ENCODE measurements around the gene ZNF764. TPM values are rescaled to one million over a fixed set of nuclear protein-coding genes. Genes with fewer than 3 reads are reported as not detected.

Gene ZNF764
- total and polyA plus RNA-seq, 11 donors = 7.4 to 17.2 (median 11.0) TPM

GRCh38 chr16:30555315-30556124, 2.7 kb downstream of the ZNF764 start:
- TF ChIP-seq CTCF (IDR thresholded peaks at IDR 0.05) (no peak), POLR2A (IDR thresholded peaks at IDR 0.05) (no peak)
- ATAC-seq (no peak), DNase-seq (no peak)
- intact Hi-C loops (cut with DNase I) = loop anchor here in 1 of 10 donors (2.0 kb wide), 1 partner anchor 21 kb away; the partner anchor contains the start of gene ZNF747
- Histone ChIP-seq H3K9me3 (no peaks in the 10 kb centered on the region), H3K4me3 (no peak overlapping the region), H3K27me3 (no peaks in the 10 kb centered on the region), H3K36me3 (peaks cover 0 to 31% (median 21%) of the 10 kb centered on the region in 9 donors), H3K4me1 (peaks cover 0 to 73% (median 31%) of the 10 kb centered on the region in 12 donors), H3K27ac (peak overlapping the region in 3 of 12 donors; percentile 33 to 99 (median 92))
- WGBS, 4 donors = 94 to 98% (median 95%) methylated on average over 41 to 69 of the region's 69 CpGs

GRCh38 chr16:30554557-30555314, 3.4 kb downstream of the ZNF764 start:
- Histone ChIP-seq H3K4me1 (peaks cover 0 to 66% (median 31%) of the 10 kb centered on the region in 12 donors), H3K9me3 (no peaks in the 10 kb centered on the region), H3K36me3 (peaks cover 0 to 31% (median 21%) of the 10 kb centered on the region in 9 donors), H3K4me3 (no peak overlapping the region), H3K27ac (peak overlapping the region in 2 of 12 donors; percentile 33 to 51), H3K27me3 (no peaks in the 10 kb centered on the region)
- ATAC-seq (no peak), DNase-seq (no peak)
- intact Hi-C loops (cut with DNase I) = no loop called here
- TF ChIP-seq POLR2A (IDR thresholded peaks at IDR 0.05) (no peak), CTCF (IDR thresholded peaks at IDR 0.05) (no peak)
- whole genome bisulfite sequencing, 4 donors = 93 to 95% (median 94%) methylated on average over 7 to 18 of the region's 18 CpGs

- no peak for TF ChIP-seq CTCF (IDR thresholded peaks at IDR 0.05)
- Histone ChIP-seq H3K27ac (peak overlapping the region in 4 of 12 donors; percentile 6 to 71 (median 26)), H3K27me3 (no peaks in the 10 kb centered on the region), H3K4me1 (peaks cover 0 to 77% (median 34%) of the 10 kb centered on the region in 12 donors), H3K4me3 (no peak overlapping the region), H3K9me3 (no peaks in the 10 kb centered on the region), H3K36me3 (peaks cover 0 to 31% (median 21%) of the 10 kb centered on the region in 9 donors)
- intact Hi-C loops (cut with DNase I) = no loop called here
- DNase-seq (no peak), ATAC-seq (no peak)
- 75 to 93% (median 89%) methylated on average over 2 of the region's 2 CpGs for WGBS, 4 donors
Measured at GRCh38 chr16:30553393-30553899, 4.7 kb downstream of the ZNF764 start.

DNA sequence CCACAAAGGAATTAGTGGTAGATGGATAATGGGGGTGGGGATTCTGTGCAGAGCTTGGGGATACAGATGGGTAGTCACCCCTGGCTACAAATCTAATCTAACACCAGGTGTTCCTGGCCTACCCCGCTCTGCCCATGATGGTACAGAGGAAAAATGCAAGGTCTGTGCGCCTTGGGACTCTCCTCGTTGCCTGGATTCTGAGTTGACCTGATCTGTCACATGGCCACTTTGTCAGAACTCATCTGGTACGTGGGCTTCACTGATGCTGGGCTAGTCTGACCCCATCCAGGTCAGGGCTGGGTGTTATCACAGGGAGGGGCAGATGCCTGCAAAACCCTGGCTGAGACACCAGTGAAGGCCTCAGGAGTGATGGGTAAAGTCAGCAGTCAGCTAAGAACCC, 5.2 kb downstream of the ZNF764 start:
- intact Hi-C loops (cut with DNase I) = no loop called here
- 70 to 81% (median 76%) methylated on average over 4 of the region's 4 CpGs; no CpG with 5 or more reads in 1 of the 4 donors for WGBS, 4 donors
- H3K9me3 ChIP-seq = no peaks in the 10 kb centered on the region
- H3K27ac ChIP-seq = peak overlapping the region in 5 of 12 donors; percentile 6 to 71 (median 25)
- H3K27me3 ChIP-seq = no peaks in the 10 kb centered on the region
- H3K36me3 ChIP-seq = peaks cover 0 to 31% (median 21%) of the 10 kb centered on the region in 9 donors
- TF ChIP-seq POLR2A (IDR thresholded peaks at IDR 0.05) = no peak
- no peak for TF ChIP-seq CTCF (IDR thresholded peaks at IDR 0.05)
- H3K4me1 ChIP-seq = peaks cover 0 to 82% (median 34%) of the 10 kb centered on the region in 12 donors
- ATAC-seq (no peak), DNase-seq (no peak)
- no peak overlapping the region for H3K4me3 ChIP-seq

Measured in heart left ventricle (tissue), 16 donors.